K562 (cell line): ENCODE results near the gene LRRC58. TPM values are rescaled to one million over a fixed set of nuclear protein-coding genes. Genes with fewer than 3 reads are reported as not detected.

Experiments
- BRF1 ChIP-seq: IDR thresholded peaks from 3 replicates; pipeline ENCODE4 v1.6.1; 2011; ENCODE audit warnings: borderline replicate concordance, mild to moderate bottlenecking; ENCODE audit not compliant: insufficient read length; ENCODE audit errors: extremely low read depth
- FIP1L1 ChIP-seq: fragments of 200-400 bp; formaldehyde crosslinking; IDR thresholded peaks from 2 replicates; pipeline ENCODE4 v1.6.1; 2018; ENCODE audit warnings: mild to moderate bottlenecking, low read depth, low read length; ENCODE audit not compliant: poor library complexity, severe bottlenecking
- KHSRP ChIP-seq: fragments of 450-650 bp; IDR thresholded peaks from 2 replicates; pipeline ENCODE4 v1.6.1; 2017
- MBD2 ChIP-seq: sonication (generic); IDR thresholded peaks from 2 replicates; pipeline ENCODE4 v1.6.1; 2016; ENCODE audit warnings: low read depth, borderline replicate concordance
- MCM2 ChIP-seq: fragments of 450-650 bp; IDR thresholded peaks from 2 replicates; pipeline ENCODE4 v1.6.1; 2017; ENCODE audit warnings: low read depth, mild to moderate bottlenecking
- MGA ChIP-seq: fragments of 450-650 bp; IDR thresholded peaks from 2 replicates; pipeline ENCODE4 v1.6.1; 2016; ENCODE audit warnings: mild to moderate bottlenecking, moderate library complexity
- PCBP2 ChIP-seq: fragments of 200-400 bp; formaldehyde crosslinking; IDR thresholded peaks from 2 replicates; pipeline ENCODE4 v1.6.1; 2018; ENCODE audit warnings: low read length, low read depth, mild to moderate bottlenecking, moderate library complexity; ENCODE audit not compliant: poor library complexity, severe bottlenecking
- TBP ChIP-seq: optimal IDR thresholded peaks from 2 replicates; pipeline ENCODE3; 2011; ENCODE audit warnings: low read depth, low read length, improper control_type of control experiment
- ZBTB49 ChIP-seq: sonication (generic); formaldehyde crosslinking; IDR thresholded peaks from 2 replicates; pipeline ENCODE4 v1.8.0; 2022; ENCODE audit warnings: missing genetic modification reagents, mild to moderate bottlenecking, borderline replicate concordance
- ZNF77 ChIP-seq: fragments of 250-450 bp; sonication (Bioruptor Pico); IDR thresholded peaks from 2 replicates; pipeline ENCODE4 v1.5.0; 2020
- ZSCAN32 ChIP-seq: fragments of 450-650 bp; formaldehyde crosslinking; IDR thresholded peaks from 2 replicates; pipeline ENCODE4 v1.4.0; 2020; ENCODE audit warnings: mild to moderate bottlenecking, moderate library complexity
- polyA plus RNA-seq, 8 experiments: library from polyadenylated mRNA; depleted of rRNA in 4 of 8; stranded (reverse) in 5 of 8; unstranded in 3 of 8; fragments of >200 nt; fragmentation: Nextera tagmentation in 2 of 8; fragmentation: Illumina TruSeq in 1 of 8; extraction: Ambion mirVana in 2 of 8; extraction: Trizol in 1 of 8; gene quantifications; 2 replicates each; pipeline versions ENCODE4 v1.2.1 to v1.2.3, GENCODE V29; 2011 to 2014; ENCODE audit warnings: inconsistent platforms in 1 of 8, missing spikeins in 1 of 8
- total RNA-seq, 7 experiments: library from RNA; depleted of rRNA in 6 of 7; stranded (reverse); fragments of >200 nt in 6 of 7; fragmentation: Illumina TruSeq in 2 of 7; extraction: Trizol in 2 of 7; gene quantifications; 2 replicates each; pipeline versions ENCODE4 v1.2.1 to v1.2.3, GENCODE V29; 2011 to 2021; ENCODE audit warnings: low replicate concordance in 1 of 7
- TF ChIP-seq, protein P1 (sequence below): fragments of 250-450 bp; sonication (Bioruptor Pico); IDR thresholded peaks from 2 replicates; pipeline ENCODE4 v1.6.1; 2021; ENCODE audit warnings: mild to moderate bottlenecking

Gene LRRC58
- total and polyA plus RNA-seq, 9 of the 15 experiments (the other 6 are each of a cell fraction or from before 2014, with no cell fraction given) = 5.6 to 26.6 (median 14.8) TPM

DNA sequence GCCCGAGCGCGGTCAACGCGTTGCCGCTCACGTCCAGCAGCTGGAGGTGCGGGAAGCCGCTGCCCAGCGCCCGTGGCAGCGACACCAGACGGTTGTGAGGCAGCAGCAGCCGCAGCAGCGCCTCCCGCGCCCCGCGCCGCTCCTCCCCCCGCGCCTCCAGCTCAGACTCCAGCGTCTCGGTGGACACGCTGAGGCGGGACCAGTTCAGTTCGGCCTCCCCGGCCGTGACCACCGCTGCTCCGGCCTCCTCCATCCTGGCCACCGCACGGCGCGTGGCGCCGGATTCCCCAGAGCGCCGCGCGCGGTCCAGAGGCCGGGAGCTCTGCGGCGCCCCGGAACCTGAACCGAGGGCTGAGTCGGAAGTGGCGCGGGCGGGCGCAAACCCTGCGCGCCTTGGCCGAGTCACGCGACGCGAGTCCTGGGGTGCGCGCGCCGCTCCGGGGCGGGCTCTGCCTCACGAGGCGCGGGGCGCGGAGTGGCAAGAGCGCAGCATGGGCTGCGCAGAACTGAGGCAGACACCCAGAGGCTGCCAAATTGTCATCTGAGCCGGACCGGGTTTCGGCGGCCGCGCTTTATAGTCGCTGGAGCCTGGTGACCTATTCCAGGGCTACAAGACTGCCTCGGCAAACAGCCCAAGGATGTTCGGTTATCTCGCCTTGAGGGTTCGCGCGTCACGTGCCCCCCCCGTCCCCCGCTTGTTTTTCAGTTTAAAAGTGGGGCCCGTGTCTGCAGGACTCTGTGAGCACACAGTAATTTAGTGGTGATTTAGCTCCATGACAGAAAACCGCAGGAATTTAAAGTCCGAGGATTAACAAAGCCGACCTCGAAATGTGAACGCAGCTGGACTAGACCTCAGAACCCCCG lies at the start of gene LRRC58 (continued):
- TF ChIP-seq MGA = peak; percentile 84
- TF ChIP-seq MCM2 = no peak
- no peak for TF ChIP-seq ZNF77 (CRISPR knock-in tag)
- TF ChIP-seq MBD2 = no peak; the same call in 1 of the 2 replicates
- TF ChIP-seq FIP1L1 = peak; percentile 72
- TF ChIP-seq, protein P1, sequence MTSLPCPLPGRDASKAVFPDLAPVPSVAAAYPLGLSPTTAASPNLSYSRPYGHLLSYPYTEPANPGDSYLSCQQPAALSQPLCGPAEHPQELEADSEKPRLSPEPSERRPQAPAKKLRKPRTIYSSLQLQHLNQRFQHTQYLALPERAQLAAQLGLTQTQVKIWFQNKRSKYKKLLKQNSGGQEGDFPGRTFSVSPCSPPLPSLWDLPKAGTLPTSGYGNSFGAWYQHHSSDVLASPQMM (CRISPR knock-in tag) = no peak
- TF ChIP-seq KHSRP = no peak
- TF ChIP-seq TBP = peak; percentile 66
- TF ChIP-seq BRF1 = no peak
- no peak for TF ChIP-seq PCBP2
- TF ChIP-seq ZBTB49 (CRISPR knock-in tag) = no peak
- no peak for TF ChIP-seq ZSCAN32 (CRISPR knock-in tag)
